Smooth muscle cell of the pulmonary artery (primary cell): ENCODE data around the gene COPS7A. TPM values are rescaled to one million over a fixed set of nuclear protein-coding genes. Genes with fewer than 3 reads are reported as not detected.

ENCODE experiments used
- total RNA-seq: library from RNA; depleted of rRNA; stranded (reverse); fragments of >200 nt; gene quantifications from 2 replicates; pipeline ENCODE4 v1.2.3, GENCODE V29; 2014

COPS7A gene, protein sequence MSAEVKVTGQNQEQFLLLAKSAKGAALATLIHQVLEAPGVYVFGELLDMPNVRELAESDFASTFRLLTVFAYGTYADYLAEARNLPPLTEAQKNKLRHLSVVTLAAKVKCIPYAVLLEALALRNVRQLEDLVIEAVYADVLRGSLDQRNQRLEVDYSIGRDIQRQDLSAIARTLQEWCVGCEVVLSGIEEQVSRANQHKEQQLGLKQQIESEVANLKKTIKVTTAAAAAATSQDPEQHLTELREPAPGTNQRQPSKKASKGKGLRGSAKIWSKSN
- 145 and 173 TPM in 2 replicates for total RNA-seq

DNA sequence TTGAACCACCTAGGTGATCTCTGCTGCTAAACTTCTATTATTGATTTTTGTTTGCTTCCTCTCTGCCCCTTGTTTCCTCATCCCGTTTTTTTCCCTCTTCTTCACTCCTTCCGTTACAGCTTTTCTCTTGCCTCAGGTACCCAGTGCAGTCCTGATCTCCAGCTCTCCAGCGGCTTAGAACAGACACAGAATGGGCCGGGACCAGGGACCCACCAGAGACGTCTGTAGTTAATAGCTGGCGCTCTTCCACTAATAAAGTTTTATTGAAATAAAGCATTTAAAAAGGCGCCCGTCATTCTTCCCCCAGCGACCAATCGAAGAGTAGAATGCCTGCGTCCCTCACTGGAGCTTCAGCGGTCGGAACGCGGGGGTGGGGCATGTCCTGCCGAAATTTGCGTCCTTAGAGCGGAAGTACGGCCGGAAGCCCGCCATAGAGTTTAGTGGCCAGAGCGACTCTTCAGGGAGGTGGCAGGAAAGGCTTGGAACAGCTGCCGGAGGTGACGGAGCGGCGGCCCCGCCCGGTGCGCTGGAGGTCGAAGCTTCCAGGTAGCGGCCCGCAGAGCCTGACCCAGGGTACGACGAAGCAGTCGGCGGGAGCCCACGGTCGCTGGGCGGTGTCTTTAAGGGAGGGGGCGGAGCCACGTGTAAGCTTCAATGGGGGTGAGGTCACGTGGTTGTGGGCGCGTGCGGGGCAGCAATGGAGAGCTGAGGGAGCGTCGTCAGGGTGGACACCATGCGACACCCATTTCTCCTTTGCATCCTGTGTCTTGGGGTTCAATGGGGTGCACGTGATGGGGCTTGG lies at the start of gene COPS7A:
Gene COPS7A, plus strand, starts transcription at position 440 of the 802 bp plus-strand sequence. CDS start 611 bp downstream, outside the sequence.

DNA sequence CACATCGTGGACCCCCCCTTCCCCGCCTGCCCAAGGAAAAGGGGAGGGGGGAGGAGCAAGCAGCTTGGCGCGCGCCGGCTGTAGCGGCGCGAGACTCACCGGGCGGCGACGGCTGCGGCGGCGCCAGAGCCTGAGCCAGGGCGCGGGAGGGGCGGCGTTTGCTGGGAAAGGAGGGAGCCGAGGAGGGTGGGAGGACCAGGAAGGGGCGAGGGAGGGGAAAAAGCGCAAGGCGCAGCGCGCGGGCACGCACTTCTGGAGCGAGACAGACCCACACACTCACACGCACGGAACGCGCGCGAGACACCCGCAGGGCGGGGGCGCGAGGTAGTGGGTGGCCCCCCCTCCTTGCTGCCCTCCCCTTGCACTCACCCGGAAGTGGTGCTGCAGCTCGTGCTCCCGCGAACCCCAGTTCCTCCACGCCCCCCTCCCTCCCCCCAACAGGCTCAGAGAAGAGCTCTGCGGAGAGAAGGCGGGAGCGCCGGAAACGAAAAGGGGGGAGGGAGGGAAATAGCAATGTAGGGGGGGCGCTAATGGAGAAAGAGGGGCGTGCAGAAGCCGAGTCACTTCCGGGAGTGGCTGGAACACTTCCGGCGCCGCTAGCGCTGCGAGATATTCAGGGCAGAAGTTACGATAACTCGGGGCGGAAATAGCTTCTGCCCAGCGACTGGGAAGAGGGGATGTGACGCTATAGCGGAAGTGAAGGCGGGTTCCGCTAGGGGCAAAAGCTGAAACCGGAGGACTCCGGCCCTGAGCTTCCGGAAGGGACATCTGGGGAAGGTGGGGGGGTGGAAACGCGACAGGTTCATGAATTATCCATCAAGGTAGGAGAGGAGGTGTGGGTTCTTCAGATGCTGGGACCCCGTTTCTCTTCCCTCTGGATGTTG lies 34.6 kb upstream of the COPS7A start, which contains the start of gene ZNF384:
Gene ZNF384, minus strand, starts transcription at position 377 of the 884 bp plus-strand sequence. CDS start 9,855 bp downstream, outside the sequence.

GRCh38 chr12:6700646-6701051 lies 23.2 kb upstream of the COPS7A start, which contains the start of gene PIANP:
TSS of gene PIANP (minus strand) at chr12:6700815. CDS start at chr12:6698061, 2,754 bp downstream.

DNA sequence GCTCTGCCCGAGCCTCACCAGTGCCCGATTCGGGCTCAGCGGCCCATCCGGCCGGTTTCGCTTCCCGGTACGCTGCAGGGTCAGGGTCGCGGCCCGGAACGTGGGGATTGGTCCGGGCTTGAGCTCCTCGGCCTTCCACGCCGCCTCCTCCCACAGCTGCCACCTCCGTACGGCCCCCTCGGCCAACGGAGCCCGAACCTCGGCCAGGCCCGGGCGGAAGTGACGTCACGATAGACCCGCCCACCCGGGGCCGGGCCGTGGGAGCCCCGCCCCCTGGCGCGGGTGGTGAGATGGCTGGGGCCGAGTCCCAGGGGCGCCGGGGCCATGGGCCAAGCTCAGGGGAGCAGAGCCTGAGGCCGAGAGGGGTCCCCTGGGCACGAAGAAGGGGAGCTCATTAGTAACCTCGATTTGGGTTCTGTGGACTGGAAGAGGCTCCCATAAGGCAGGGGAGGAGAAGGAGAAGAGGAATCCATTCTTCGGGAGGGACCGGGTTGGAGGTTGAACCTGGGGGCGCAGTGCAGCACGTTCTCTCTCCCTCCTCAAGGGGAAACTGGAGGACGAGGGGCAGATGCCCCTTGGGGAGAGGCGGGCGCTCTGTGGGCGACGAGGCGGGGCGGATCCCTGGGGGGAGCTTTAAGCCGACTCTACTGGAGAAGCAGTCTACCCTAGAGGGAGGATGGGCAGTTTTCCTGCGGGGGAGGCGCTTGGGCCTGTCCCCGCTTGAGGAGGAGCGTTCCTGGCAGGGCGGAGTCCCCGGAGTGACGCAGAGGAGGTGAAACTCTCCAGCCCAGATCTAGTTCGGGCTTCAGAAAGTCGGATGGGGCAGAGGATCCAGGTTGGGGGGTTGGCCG lies 29.3 kb downstream of the COPS7A start, which contains the start of gene MLF2:
Gene MLF2, minus strand, starts transcription at position 221 of the 851 bp plus-strand sequence. CDS start 807 bp downstream, outside the sequence.

GRCh38 chr12:6765634-6766581 lies 42.1 kb downstream of the COPS7A start, which contains the start of gene PTMS:
TSS of gene PTMS (plus strand) at chr12:6766363. CDS start at chr12:6766706, 343 bp downstream.

GRCh38 chr12:6772331-6772695 lies 48.5 kb downstream of the COPS7A start, which contains the start of gene LAG3:
TSS of gene LAG3 (plus strand) at chr12:6772520. CDS start at chr12:6772853, 333 bp downstream.

Other genes starting within 250 kb of the COPS7A start
- gene MRPL51, start 230.8 kb upstream of the COPS7A start, total RNA-seq: 71.8 and 72.8 TPM in 2 replicates
- gene NCAPD2, start 229.9 kb upstream of the COPS7A start, total RNA-seq: 40.5 and 47.6 TPM in 2 replicates
- 12,763 and 13,179 TPM in 2 replicates for gene GAPDH, start 189.5 kb upstream of the COPS7A start, total RNA-seq
- gene IFFO1, start 168.0 kb upstream of the COPS7A start, total RNA-seq: 14.7 and 16.1 TPM in 2 replicates
- gene NOP2, start 155.8 kb upstream of the COPS7A start, total RNA-seq: 10.0 and 19.5 TPM in 2 replicates
- gene CHD4, start 116.7 kb upstream of the COPS7A start, total RNA-seq: 238 and 263 TPM in 2 replicates
- 0.03 TPM in 1 of 2 replicates, not detected in the other for gene LPAR5, start 88.1 kb upstream of the COPS7A start, total RNA-seq
- gene ACRBP, start 76.6 kb upstream of the COPS7A start, total RNA-seq: 0.13 and 0.26 TPM in 2 replicates
- 26.9 and 27.4 TPM in 2 replicates for gene ING4, start 60.9 kb upstream of the COPS7A start, total RNA-seq
- gene ZNF384, start 34.7 kb upstream of the COPS7A start, total RNA-seq: 16.4 and 16.8 TPM in 2 replicates
- 1.1 and 1.3 TPM in 2 replicates for gene PIANP, start 23.2 kb upstream of the COPS7A start, total RNA-seq
- 158 and 166 TPM in 2 replicates for gene MLF2, start 29.1 kb downstream of the COPS7A start, total RNA-seq
- gene PTMS, start 42.3 kb downstream of the COPS7A start, total RNA-seq: 45.0 and 47.1 TPM in 2 replicates
- gene LAG3, start 48.5 kb downstream of the COPS7A start, total RNA-seq: not detected in 2 replicates
- gene CD4, start 65.5 kb downstream of the COPS7A start, total RNA-seq: 0.26 and 13.2 TPM in 2 replicates
- 2.7 and 6.6 TPM in 2 replicates for gene GPR162, start 97.8 kb downstream of the COPS7A start, total RNA-seq
- gene P3H3, start 104.4 kb downstream of the COPS7A start, total RNA-seq: 170 and 258 TPM in 2 replicates
- gene GNB3, start 116.9 kb downstream of the COPS7A start, total RNA-seq: 2.0 and 3.2 TPM in 2 replicates
- gene CDCA3, start 127.2 kb downstream of the COPS7A start, total RNA-seq: 3.5 and 6.3 TPM in 2 replicates
- gene USP5, start 128.1 kb downstream of the COPS7A start, total RNA-seq: 90.6 and 117 TPM in 2 replicates
- 1,691 and 1,978 TPM in 2 replicates for gene TPI1, start 143.5 kb downstream of the COPS7A start, total RNA-seq
- 4.8 and 6.3 TPM in 2 replicates for gene SPSB2, start 149.3 kb downstream of the COPS7A start, total RNA-seq
- gene LRRC23, start 180.8 kb downstream of the COPS7A start, total RNA-seq: 12.4 and 13.3 TPM in 2 replicates
- gene ENO2, start 190.5 kb downstream of the COPS7A start, total RNA-seq: 153 and 183 TPM in 2 replicates
- 21.8 and 35.8 TPM in 2 replicates for gene ATN1, start 203.9 kb downstream of the COPS7A start, total RNA-seq
- gene RNU7-1, start 219.8 kb downstream of the COPS7A start, total RNA-seq: not detected in 2 replicates
- gene C12orf57, start 220.0 kb downstream of the COPS7A start, total RNA-seq: 64.3 and 91.7 TPM in 2 replicates
- 0.13 and 0.30 TPM in 2 replicates for gene PTPN6, start 227.3 kb downstream of the COPS7A start, total RNA-seq
- 90.6 and 91.1 TPM in 2 replicates for gene PHB2, start 246.6 kb downstream of the COPS7A start, total RNA-seq
- 28.8 and 32.3 TPM in 2 replicates for gene EMG1, start 246.9 kb downstream of the COPS7A start, total RNA-seq